ENCODE measurements around the gene EID1. TPM values are rescaled to one million over a fixed set of nuclear protein-coding genes. Genes with fewer than 3 reads are reported as not detected.

Gene EID1
- total RNA-seq, 2 donors from 2014 or later: 108 to 119 TPM

GRCh38 chr15:48883699-48884098, 5.8 kb downstream of the EID1 start:
- Mint-ChIP-seq H3K4me1 (peaks cover 26% of the 10 kb centered on the region), H3K27ac (no peak overlapping the region), H3K4me3 (no peak overlapping the region), H3K36me3 (ENCODE audit: low read depth) (no peaks in the 10 kb centered on the region), H3K9me3 (no peaks in the 10 kb centered on the region), H3K27me3 (ENCODE audit: insufficient read depth) (no peaks in the 10 kb centered on the region)
- H3K36me3 ChIP-seq (ENCODE audit: control insufficient read depth, insufficient read depth, low read length): no peaks in the 10 kb centered on the region
- H3K27ac ChIP-seq (ENCODE audit: low read depth, low read length): no peak overlapping the region
- H3K27me3 ChIP-seq (ENCODE audit: control insufficient read depth, insufficient read depth, low read length, poor library complexity, severe bottlenecking): no peaks in the 10 kb centered on the region
- no peaks in the 10 kb centered on the region for H3K9me3 ChIP-seq (ENCODE audit: control insufficient read depth, low read length)
- no peaks in the 10 kb centered on the region for H3K4me1 ChIP-seq (ENCODE audit: control insufficient read depth, insufficient read depth, low read length)
- H3K4me3 ChIP-seq (ENCODE audit: low read length): no peak overlapping the region
- DNase-seq: no peak
- no peak overlapping the region for H3K9ac ChIP-seq (ENCODE audit: extremely low read depth, low read length, poor library complexity, severe bottlenecking)
- TF ChIP-seq, protein P1, sequence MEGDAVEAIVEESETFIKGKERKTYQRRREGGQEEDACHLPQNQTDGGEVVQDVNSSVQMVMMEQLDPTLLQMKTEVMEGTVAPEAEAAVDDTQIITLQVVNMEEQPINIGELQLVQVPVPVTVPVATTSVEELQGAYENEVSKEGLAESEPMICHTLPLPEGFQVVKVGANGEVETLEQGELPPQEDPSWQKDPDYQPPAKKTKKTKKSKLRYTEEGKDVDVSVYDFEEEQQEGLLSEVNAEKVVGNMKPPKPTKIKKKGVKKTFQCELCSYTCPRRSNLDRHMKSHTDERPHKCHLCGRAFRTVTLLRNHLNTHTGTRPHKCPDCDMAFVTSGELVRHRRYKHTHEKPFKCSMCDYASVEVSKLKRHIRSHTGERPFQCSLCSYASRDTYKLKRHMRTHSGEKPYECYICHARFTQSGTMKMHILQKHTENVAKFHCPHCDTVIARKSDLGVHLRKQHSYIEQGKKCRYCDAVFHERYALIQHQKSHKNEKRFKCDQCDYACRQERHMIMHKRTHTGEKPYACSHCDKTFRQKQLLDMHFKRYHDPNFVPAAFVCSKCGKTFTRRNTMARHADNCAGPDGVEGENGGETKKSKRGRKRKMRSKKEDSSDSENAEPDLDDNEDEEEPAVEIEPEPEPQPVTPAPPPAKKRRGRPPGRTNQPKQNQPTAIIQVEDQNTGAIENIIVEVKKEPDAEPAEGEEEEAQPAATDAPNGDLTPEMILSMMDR (conservative IDR thresholded peaks at IDR 0.05): no peak
- 97% methylated on average over 2 of the region's 2 CpGs; no CpG with 5 or more reads in 1 of the 2 experiments for WGBS, 2 experiments (ENCODE audit: insufficient coverage in 1 of 2, insufficient read length in 1 of 2)

DNA sequence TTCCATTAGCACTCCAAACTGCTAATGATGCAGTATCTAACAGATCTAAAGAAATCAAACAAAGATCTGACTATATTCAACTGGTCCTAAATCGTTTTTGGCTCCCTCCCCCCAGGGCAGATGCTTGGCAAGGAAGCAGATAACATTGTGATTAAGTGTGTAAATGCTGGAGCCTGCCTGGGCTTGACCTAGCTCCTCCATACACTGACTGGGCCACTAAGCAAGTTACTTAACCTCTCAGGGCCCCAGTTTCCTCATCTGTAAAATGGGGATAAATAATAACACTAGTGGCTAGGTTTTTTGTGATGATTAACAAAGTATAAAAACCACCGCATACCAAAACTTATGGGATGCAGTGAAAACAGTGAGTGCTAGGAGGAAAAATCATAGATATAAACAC, 9.2 kb downstream of the EID1 start:
- WGBS, 2 experiments (ENCODE audit: insufficient coverage in 1 of 2, insufficient read length in 1 of 2): 69% methylated on average over 1 of the region's 2 CpGs; no CpG with 5 or more reads in 1 of the 2 experiments
- H3K36me3 Mint-ChIP-seq (ENCODE audit: low read depth): no peaks in the 10 kb centered on the region
- no peaks in the 10 kb centered on the region for H3K27me3 Mint-ChIP-seq (ENCODE audit: insufficient read depth)
- H3K9me3 Mint-ChIP-seq: no peaks in the 10 kb centered on the region
- peaks cover under 1% of the 10 kb centered on the region for H3K4me1 Mint-ChIP-seq
- TF ChIP-seq, protein P1 (conservative IDR thresholded peaks at IDR 0.05): no peak
- H3K27me3 ChIP-seq (ENCODE audit: control insufficient read depth, insufficient read depth, low read length, poor library complexity, severe bottlenecking): no peaks in the 10 kb centered on the region
- H3K9me3 ChIP-seq (ENCODE audit: control insufficient read depth, low read length): no peaks in the 10 kb centered on the region
- no peaks in the 10 kb centered on the region for H3K36me3 ChIP-seq (ENCODE audit: control insufficient read depth, insufficient read depth, low read length)
- no peak overlapping the region for H3K27ac ChIP-seq (ENCODE audit: low read depth, low read length)
- no peak overlapping the region for H3K9ac ChIP-seq (ENCODE audit: extremely low read depth, low read length, poor library complexity, severe bottlenecking)
- DNase-seq: no peak
- H3K4me3 ChIP-seq (ENCODE audit: low read length): no peak overlapping the region
- H3K4me3 Mint-ChIP-seq: no peak overlapping the region
- H3K27ac Mint-ChIP-seq: no peak overlapping the region
- H3K4me1 ChIP-seq (ENCODE audit: control insufficient read depth, insufficient read depth, low read length): no peaks in the 10 kb centered on the region

GRCh38 chr15:48888191-48888590, 10.3 kb downstream of the EID1 start:
- Mint-ChIP-seq H3K27me3 (ENCODE audit: insufficient read depth) (no peaks in the 10 kb centered on the region), H3K27ac (no peak overlapping the region), H3K4me1 (no peaks in the 10 kb centered on the region), H3K4me3 (no peak overlapping the region), H3K36me3 (ENCODE audit: low read depth) (no peaks in the 10 kb centered on the region), H3K9me3 (no peaks in the 10 kb centered on the region)
- Histone ChIP-seq H3K9ac (ENCODE audit: extremely low read depth, low read length, poor library complexity, severe bottlenecking) (no peak overlapping the region), H3K4me3 (ENCODE audit: low read length) (no peak overlapping the region), H3K36me3 (ENCODE audit: control insufficient read depth, insufficient read depth, low read length) (no peaks in the 10 kb centered on the region), H3K27ac (ENCODE audit: low read depth, low read length) (no peak overlapping the region), H3K9me3 (ENCODE audit: control insufficient read depth, low read length) (no peaks in the 10 kb centered on the region), H3K4me1 (ENCODE audit: control insufficient read depth, insufficient read depth, low read length) (no peaks in the 10 kb centered on the region), H3K27me3 (ENCODE audit: control insufficient read depth, insufficient read depth, low read length, poor library complexity, severe bottlenecking) (no peaks in the 10 kb centered on the region)
- no peak for DNase-seq
- 86 to 100% methylated on average over 2 to 4 of the region's 4 CpGs for WGBS, 2 experiments (ENCODE audit: insufficient coverage in 1 of 2, insufficient read length in 1 of 2)
- TF ChIP-seq, protein P1 (conservative IDR thresholded peaks at IDR 0.05): no peak
